ENCODE results near the gene ODR4.

DNA sequence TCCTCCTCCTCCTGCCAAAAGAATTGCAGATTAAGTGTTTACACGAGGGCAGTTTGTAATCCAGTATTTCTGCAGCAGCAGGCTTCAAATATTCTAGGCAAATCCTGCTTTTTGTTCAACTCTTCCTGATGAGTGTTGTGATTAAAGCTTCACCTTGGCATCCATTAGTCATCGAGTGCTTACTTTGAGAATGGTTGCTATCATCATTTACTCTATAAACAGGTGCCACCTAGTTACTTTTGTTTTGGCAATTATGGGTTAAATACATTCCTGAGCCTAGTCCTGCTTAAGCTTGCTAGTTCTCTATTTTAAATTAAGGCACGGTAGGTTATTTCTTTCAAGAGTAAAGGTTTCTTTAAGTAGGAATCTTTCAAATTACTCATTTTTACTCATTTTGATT lies 64.9 kb downstream of the ODR4 start:
- TF ChIP-seq, protein P1, sequence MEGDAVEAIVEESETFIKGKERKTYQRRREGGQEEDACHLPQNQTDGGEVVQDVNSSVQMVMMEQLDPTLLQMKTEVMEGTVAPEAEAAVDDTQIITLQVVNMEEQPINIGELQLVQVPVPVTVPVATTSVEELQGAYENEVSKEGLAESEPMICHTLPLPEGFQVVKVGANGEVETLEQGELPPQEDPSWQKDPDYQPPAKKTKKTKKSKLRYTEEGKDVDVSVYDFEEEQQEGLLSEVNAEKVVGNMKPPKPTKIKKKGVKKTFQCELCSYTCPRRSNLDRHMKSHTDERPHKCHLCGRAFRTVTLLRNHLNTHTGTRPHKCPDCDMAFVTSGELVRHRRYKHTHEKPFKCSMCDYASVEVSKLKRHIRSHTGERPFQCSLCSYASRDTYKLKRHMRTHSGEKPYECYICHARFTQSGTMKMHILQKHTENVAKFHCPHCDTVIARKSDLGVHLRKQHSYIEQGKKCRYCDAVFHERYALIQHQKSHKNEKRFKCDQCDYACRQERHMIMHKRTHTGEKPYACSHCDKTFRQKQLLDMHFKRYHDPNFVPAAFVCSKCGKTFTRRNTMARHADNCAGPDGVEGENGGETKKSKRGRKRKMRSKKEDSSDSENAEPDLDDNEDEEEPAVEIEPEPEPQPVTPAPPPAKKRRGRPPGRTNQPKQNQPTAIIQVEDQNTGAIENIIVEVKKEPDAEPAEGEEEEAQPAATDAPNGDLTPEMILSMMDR (IDR thresholded peaks at IDR 0.05; ENCODE audit: borderline replicate concordance, extremely low read depth, low read length, poor library complexity, severe bottlenecking): no peak
- TF ChIP-seq EZH2 (IDR thresholded peaks at IDR 0.05; ENCODE audit: borderline replicate concordance, low read depth, low read length, severe bottlenecking): no peak

All from DND-41 (cell line).